RWPE2 (cell line): ENCODE measurements around the gene SMAD6.

Experiments used
- ATAC-seq: fragments of 200-7000 bp; cut with Tn5 transposase; 3 replicates; pipeline ENCODE4 v1.9.1; 2021; ENCODE audit warnings: low read depth
- DNase-seq: peaks from one replicate; pipeline ENCODE4 v3.0.0-alpha.2; 2020; ENCODE audit warnings: low spot score
- H3K27ac ChIP-seq: fragments of 450-650 bp; 2 replicates; pipeline ENCODE4 v1.5.1; 2017; ENCODE audit warnings: mild to moderate bottlenecking; ENCODE audit not compliant: poor library complexity, severe bottlenecking
- H3K27me3 ChIP-seq: fragments of 250-450 bp; sonication (Bioruptor Pico); 2 replicates; pipeline ENCODE4 v1.5.1; 2021; ENCODE audit warnings: mild to moderate bottlenecking, moderate library complexity; ENCODE audit not compliant: insufficient read depth, poor library complexity, severe bottlenecking
- H3K36me3 ChIP-seq: fragments of 250-450 bp; sonication (Bioruptor Pico); 2 replicates; pipeline ENCODE4 v1.5.1; 2020; ENCODE audit warnings: low read depth, mild to moderate bottlenecking, moderate library complexity
- H3K4me1 ChIP-seq: fragments of 250-450 bp; sonication (Bioruptor Pico); 2 replicates; pipeline ENCODE4 v1.5.1; 2021; ENCODE audit warnings: mild to moderate bottlenecking, moderate library complexity; ENCODE audit not compliant: insufficient read depth, poor library complexity, severe bottlenecking
- H3K4me3 ChIP-seq: fragments of 250-450 bp; sonication (Bioruptor Pico); 2 replicates; pipeline ENCODE4 v1.5.1; 2021; ENCODE audit warnings: mild to moderate bottlenecking, moderate library complexity; ENCODE audit not compliant: severe bottlenecking
- H3K9me3 ChIP-seq: fragments of 250-450 bp; sonication (Bioruptor Pico); 2 replicates; pipeline ENCODE4 v1.5.1; 2021; ENCODE audit warnings: mild to moderate bottlenecking, moderate library complexity; ENCODE audit not compliant: severe bottlenecking
- CTCF ChIP-seq: fragments of 450-650 bp; IDR thresholded peaks from one replicate; pipeline ENCODE4 v1.5.1; 2017; ENCODE audit warnings: mild to moderate bottlenecking, moderate library complexity; ENCODE audit not compliant: poor library complexity, severe bottlenecking

SMAD6 gene

GRCh38 chr15:66723826-66724731 is 22.0 kb downstream of the SMAD6 start:
- H3K36me3 ChIP-seq = no peaks in the 10 kb centered on the region
- no peak overlapping the region for H3K4me3 ChIP-seq
- H3K27me3 ChIP-seq = no peaks in the 10 kb centered on the region
- H3K4me1 ChIP-seq = no peaks in the 10 kb centered on the region
- 0 out of 3 replicates have a peak, but pooled peaks have one; percentile 16 for ATAC-seq
- TF ChIP-seq CTCF = no peak
- H3K9me3 ChIP-seq = no peaks in the 10 kb centered on the region
- no peak overlapping the region for H3K27ac ChIP-seq
- DNase-seq = no peak

- Histone ChIP-seq H3K36me3 (no peaks in the 10 kb centered on the region), H3K27ac (no peak overlapping the region)
- no peak for DNase-seq
Observed at GRCh38 chr15:66724732-66725463, 22.9 kb downstream of the SMAD6 start.

GRCh38 chr15:66725464-66725785 is 23.4 kb downstream of the SMAD6 start:
- no peaks in the 10 kb centered on the region for H3K9me3 ChIP-seq
- ATAC-seq (no peak), DNase-seq (no peak)
- H3K4me3 ChIP-seq = no peak overlapping the region
- no peak for TF ChIP-seq CTCF
- H3K27me3 ChIP-seq = no peaks in the 10 kb centered on the region
- no peaks in the 10 kb centered on the region for H3K36me3 ChIP-seq
- no peak overlapping the region for H3K27ac ChIP-seq
- H3K4me1 ChIP-seq = no peaks in the 10 kb centered on the region

More at GRCh38 chr15:66724732-66725463, 22.9 kb downstream of the SMAD6 start:
- Histone ChIP-seq H3K4me3 (no peak overlapping the region), H3K27me3 (no peaks in the 10 kb centered on the region), H3K9me3 (no peaks in the 10 kb centered on the region), H3K4me1 (no peaks in the 10 kb centered on the region)
- no peak for TF ChIP-seq CTCF
- ATAC-seq = no peak

GRCh38 chr15:66726386-66726785 is 24.4 kb downstream of the SMAD6 start:
- ATAC-seq = no peak
- no peak for DNase-seq
- Histone ChIP-seq H3K4me1 (peaks cover 2% of the 10 kb centered on the region), H3K27ac (no peak overlapping the region), H3K4me3 (no peak overlapping the region), H3K27me3 (no peaks in the 10 kb centered on the region), H3K36me3 (no peaks in the 10 kb centered on the region), H3K9me3 (no peaks in the 10 kb centered on the region)
- no peak for TF ChIP-seq CTCF
